Measurements from ENCODE around the gene WWOX.

- no peak for TF ChIP-seq CTCF (IDR thresholded peaks at IDR 0.05; ENCODE audit: low read length)
- TF ChIP-seq EZH2 (optimal IDR thresholded peaks at IDR 0.05; ENCODE audit: low read depth, low read length), result no peak
- TF ChIP-seq EZH2phosphoT487 (IDR thresholded peaks at IDR 0.05; ENCODE audit: low read length), result no peak
Observed at GRCh38 chr16:78099271-78100111, at the start of gene WWOX.

Data from MM.1S (cell line).